ENCODE data around the gene SH3GL1.

The SH3GL1 gene

DNA sequence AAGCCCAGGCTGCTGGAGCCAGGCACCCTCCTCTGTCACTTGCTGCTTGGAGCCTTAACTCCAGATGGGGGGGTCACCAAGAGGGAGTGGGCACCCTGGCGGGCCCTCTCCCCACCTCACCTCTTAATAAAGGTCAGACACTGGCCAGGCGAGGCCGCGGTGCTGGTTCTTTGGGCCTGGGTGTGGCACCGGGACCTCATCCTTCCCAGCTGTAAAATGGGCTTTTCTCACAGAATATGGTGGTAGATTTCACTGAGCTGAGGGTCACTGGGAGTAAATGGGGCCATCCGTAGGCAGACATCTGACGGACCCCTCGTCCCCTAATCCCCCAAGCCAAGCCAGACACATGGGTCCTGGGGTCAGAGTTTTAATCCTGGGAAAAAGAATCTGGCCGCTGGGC is 76.7 kb downstream of the SH3GL1 start:
- Histone ChIP-seq H3K27ac (ENCODE audit: low read length) (no peak overlapping the region), H2AFZ (ENCODE audit: low read length) (no peak overlapping the region), H3K4me1 (ENCODE audit: low read length) (0 out of 2 replicates have a peak, but pooled peaks cover 3% of the 10 kb centered on the region), H3K9ac (ENCODE audit: low read length) (no peak overlapping the region), H3K36me3 (replicated peaks; ENCODE audit: insufficient read depth, low read length) (no peaks in the 10 kb centered on the region), H3K9me2 (replicated peaks; ENCODE audit: insufficient read depth, low read length) (no peaks in the 10 kb centered on the region), H3K9me3 (replicated peaks; ENCODE audit: insufficient read depth, low read length) (no peaks in the 10 kb centered on the region), H3K4me2 (ENCODE audit: low read depth, low read length) (no peak overlapping the region), H3K79me2 (ENCODE audit: low read length) (no peaks in the 10 kb centered on the region), H4K20me1 (ENCODE audit: insufficient read depth, low read length) (no peaks in the 10 kb centered on the region), H3K4me3 (ENCODE audit: low read length) (no peak overlapping the region), H3K27me3 (replicated peaks; ENCODE audit: insufficient read depth, low read length) (peaks cover 35% of the 10 kb centered on the region), H3F3A (ENCODE audit: insufficient read depth, low read length) (no peaks in the 10 kb centered on the region)
- no peak for DNase-seq
- TF ChIP-seq, protein P1, sequence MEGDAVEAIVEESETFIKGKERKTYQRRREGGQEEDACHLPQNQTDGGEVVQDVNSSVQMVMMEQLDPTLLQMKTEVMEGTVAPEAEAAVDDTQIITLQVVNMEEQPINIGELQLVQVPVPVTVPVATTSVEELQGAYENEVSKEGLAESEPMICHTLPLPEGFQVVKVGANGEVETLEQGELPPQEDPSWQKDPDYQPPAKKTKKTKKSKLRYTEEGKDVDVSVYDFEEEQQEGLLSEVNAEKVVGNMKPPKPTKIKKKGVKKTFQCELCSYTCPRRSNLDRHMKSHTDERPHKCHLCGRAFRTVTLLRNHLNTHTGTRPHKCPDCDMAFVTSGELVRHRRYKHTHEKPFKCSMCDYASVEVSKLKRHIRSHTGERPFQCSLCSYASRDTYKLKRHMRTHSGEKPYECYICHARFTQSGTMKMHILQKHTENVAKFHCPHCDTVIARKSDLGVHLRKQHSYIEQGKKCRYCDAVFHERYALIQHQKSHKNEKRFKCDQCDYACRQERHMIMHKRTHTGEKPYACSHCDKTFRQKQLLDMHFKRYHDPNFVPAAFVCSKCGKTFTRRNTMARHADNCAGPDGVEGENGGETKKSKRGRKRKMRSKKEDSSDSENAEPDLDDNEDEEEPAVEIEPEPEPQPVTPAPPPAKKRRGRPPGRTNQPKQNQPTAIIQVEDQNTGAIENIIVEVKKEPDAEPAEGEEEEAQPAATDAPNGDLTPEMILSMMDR (IDR thresholded peaks at IDR 0.05; ENCODE audit: low read length), result no peak
- no peak for TF ChIP-seq EZH2phosphoT487 (IDR thresholded peaks at IDR 0.05; ENCODE audit: low read length)
- no peak for TF ChIP-seq EZH2 (optimal IDR thresholded peaks at IDR 0.05; ENCODE audit: low read depth, low read length)

- Histone ChIP-seq H2AFZ (ENCODE audit: low read length) (no peak overlapping the region), H3K27ac (ENCODE audit: low read length) (no peak overlapping the region), H3K36me3 (replicated peaks; ENCODE audit: insufficient read depth, low read length) (no peaks in the 10 kb centered on the region), H3K27me3 (replicated peaks; ENCODE audit: insufficient read depth, low read length) (peaks cover 41% of the 10 kb centered on the region), H3K9me2 (replicated peaks; ENCODE audit: insufficient read depth, low read length) (no peaks in the 10 kb centered on the region), H3K9ac (ENCODE audit: low read length) (no peak overlapping the region), H3K4me3 (ENCODE audit: low read length) (no peak overlapping the region), H3K9me3 (replicated peaks; ENCODE audit: insufficient read depth, low read length) (no peaks in the 10 kb centered on the region), H3K79me2 (ENCODE audit: low read length) (no peaks in the 10 kb centered on the region), H3K4me2 (ENCODE audit: low read depth, low read length) (no peak overlapping the region), H3K4me1 (ENCODE audit: low read length) (0 out of 2 replicates have a peak, but pooled peaks cover 3% of the 10 kb centered on the region), H4K20me1 (ENCODE audit: insufficient read depth, low read length) (no peaks in the 10 kb centered on the region), H3F3A (ENCODE audit: insufficient read depth, low read length) (no peaks in the 10 kb centered on the region)
- TF ChIP-seq EZH2 (optimal IDR thresholded peaks at IDR 0.05; ENCODE audit: low read depth, low read length), result no peak
- TF ChIP-seq, protein P1 (IDR thresholded peaks at IDR 0.05; ENCODE audit: low read length), result no peak
- TF ChIP-seq EZH2phosphoT487 (IDR thresholded peaks at IDR 0.05; ENCODE audit: low read length), result no peak
- DNase-seq, result no peak
Observed at GRCh38 chr19:4322942-4323665, 77.2 kb downstream of the SH3GL1 start.

GRCh38 chr19:4320419-4320818 is 79.9 kb downstream of the SH3GL1 start:
- no peaks in the 10 kb centered on the region for H3K36me3 ChIP-seq (replicated peaks; ENCODE audit: insufficient read depth, low read length)
- H3F3A ChIP-seq (ENCODE audit: insufficient read depth, low read length), result no peaks in the 10 kb centered on the region
- H3K4me3 ChIP-seq (ENCODE audit: low read length), result no peak overlapping the region
- peaks cover 59% of the 10 kb centered on the region for H3K27me3 ChIP-seq (replicated peaks; ENCODE audit: insufficient read depth, low read length)
- H2AFZ ChIP-seq (ENCODE audit: low read length), result no peak overlapping the region
- H3K79me2 ChIP-seq (ENCODE audit: low read length), result no peaks in the 10 kb centered on the region
- no peaks in the 10 kb centered on the region for H3K4me1 ChIP-seq (ENCODE audit: low read length)
- DNase-seq, result no peak
- H3K9ac ChIP-seq (ENCODE audit: low read length), result no peak overlapping the region
- no peaks in the 10 kb centered on the region for H4K20me1 ChIP-seq (ENCODE audit: insufficient read depth, low read length)
- H3K9me2 ChIP-seq (replicated peaks; ENCODE audit: insufficient read depth, low read length), result no peaks in the 10 kb centered on the region
- TF ChIP-seq, protein P1 (IDR thresholded peaks at IDR 0.05; ENCODE audit: low read length), result no peak
- TF ChIP-seq EZH2phosphoT487 (IDR thresholded peaks at IDR 0.05; ENCODE audit: low read length) (no peak), EZH2 (optimal IDR thresholded peaks at IDR 0.05; ENCODE audit: low read depth, low read length) (no peak)
- H3K27ac ChIP-seq (ENCODE audit: low read length), result no peak overlapping the region
- no peak overlapping the region for H3K4me2 ChIP-seq (ENCODE audit: low read depth, low read length)
- no peaks in the 10 kb centered on the region for H3K9me3 ChIP-seq (replicated peaks; ENCODE audit: insufficient read depth, low read length)
